ENCODE measurements around the gene GALR3.

GALR3 gene

DNA sequence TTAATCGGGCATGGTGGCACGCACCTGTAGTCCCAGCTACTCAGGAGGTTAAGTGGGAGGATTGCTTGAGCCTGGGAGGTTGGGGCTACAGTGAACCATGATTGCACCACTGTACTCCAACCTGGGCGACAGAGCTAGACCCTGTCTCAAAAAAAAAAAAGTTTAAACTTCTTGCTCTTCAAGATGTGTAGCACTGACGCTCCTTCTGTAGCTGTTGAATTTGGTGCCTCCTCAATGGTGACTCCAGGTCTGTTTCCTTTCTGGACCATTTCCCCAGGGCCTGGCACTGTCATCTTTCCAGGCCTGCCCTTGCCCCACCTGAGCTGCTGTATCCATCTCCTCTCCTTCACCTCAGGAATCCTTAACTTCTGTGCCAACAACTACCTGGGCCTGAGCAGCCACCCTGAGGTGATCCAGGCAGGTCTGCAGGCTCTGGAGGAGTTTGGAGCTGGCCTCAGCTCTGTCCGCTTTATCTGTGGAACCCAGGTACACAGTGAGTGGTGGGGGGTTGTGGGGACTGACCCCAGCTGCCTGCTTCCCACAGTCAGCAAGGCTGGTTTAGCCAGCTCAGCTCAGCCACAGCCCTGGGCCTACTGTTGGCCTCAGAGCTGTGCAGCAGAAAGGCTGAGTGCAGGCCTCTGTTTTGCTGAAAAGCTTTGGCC, 13.4 kb upstream of the GALR3 start:
- Histone ChIP-seq H3K4me1 (ENCODE audit: control insufficient read depth in 2 of 2, insufficient read depth in 2 of 2, low read length in 2 of 2) (peaks cover 6 to 14% of the 10 kb centered on the region in 2 donors), H3K36me3 (ENCODE audit: control insufficient read depth in 2 of 2, insufficient read depth in 2 of 2, low read length in 2 of 2) (no peaks in the 10 kb centered on the region), H3K27ac (ENCODE audit: low read depth in 2 of 2, low read length in 2 of 2) (no peak overlapping the region), H3K9ac (ENCODE audit: low read depth in 1 of 2, low read length in 2 of 2) (no peak overlapping the region), H3K9me3 (ENCODE audit: control insufficient read depth in 2 of 2, low read length in 2 of 2) (no peaks in the 10 kb centered on the region), H3K4me3 (ENCODE audit: low read length in 2 of 2) (no peak overlapping the region), H3K27me3 (ENCODE audit: control insufficient read depth in 2 of 2, insufficient read depth in 2 of 2, low read length in 2 of 2) (no peaks in the 10 kb centered on the region)

DNA sequence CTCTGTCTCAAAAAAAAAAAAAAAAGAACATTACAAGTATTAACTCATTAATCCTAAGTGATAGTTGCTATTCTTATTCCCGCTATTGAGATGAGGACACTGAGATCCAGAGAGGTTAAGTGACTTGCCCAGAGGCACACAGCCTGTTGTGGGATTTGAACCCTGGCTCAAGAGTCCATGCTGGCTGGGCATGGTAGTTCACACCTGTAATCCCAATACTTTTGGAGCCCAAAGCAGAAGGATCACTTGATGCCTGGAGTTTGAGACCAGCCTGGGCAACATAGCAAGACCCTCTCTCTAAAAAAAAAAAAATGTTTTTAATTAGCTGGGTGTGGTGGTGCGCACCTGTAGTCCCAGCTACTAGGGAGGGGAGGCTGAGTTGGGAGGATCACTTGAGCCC, 11.3 kb upstream of the GALR3 start:
- Histone ChIP-seq H3K4me1 (ENCODE audit: control insufficient read depth in 2 of 2, insufficient read depth in 2 of 2, low read length in 2 of 2) (peaks cover 6% of the 10 kb centered on the region in 2 donors), H3K27me3 (ENCODE audit: control insufficient read depth in 2 of 2, insufficient read depth in 2 of 2, low read length in 2 of 2) (no peaks in the 10 kb centered on the region), H3K9ac (ENCODE audit: low read depth in 1 of 2, low read length in 2 of 2) (no peak overlapping the region), H3K9me3 (ENCODE audit: control insufficient read depth in 2 of 2, low read length in 2 of 2) (no peaks in the 10 kb centered on the region), H3K36me3 (ENCODE audit: control insufficient read depth in 2 of 2, insufficient read depth in 2 of 2, low read length in 2 of 2) (no peaks in the 10 kb centered on the region), H3K27ac (ENCODE audit: low read depth in 2 of 2, low read length in 2 of 2) (no peak overlapping the region), H3K4me3 (ENCODE audit: low read length in 2 of 2) (no peak overlapping the region)

DNA sequence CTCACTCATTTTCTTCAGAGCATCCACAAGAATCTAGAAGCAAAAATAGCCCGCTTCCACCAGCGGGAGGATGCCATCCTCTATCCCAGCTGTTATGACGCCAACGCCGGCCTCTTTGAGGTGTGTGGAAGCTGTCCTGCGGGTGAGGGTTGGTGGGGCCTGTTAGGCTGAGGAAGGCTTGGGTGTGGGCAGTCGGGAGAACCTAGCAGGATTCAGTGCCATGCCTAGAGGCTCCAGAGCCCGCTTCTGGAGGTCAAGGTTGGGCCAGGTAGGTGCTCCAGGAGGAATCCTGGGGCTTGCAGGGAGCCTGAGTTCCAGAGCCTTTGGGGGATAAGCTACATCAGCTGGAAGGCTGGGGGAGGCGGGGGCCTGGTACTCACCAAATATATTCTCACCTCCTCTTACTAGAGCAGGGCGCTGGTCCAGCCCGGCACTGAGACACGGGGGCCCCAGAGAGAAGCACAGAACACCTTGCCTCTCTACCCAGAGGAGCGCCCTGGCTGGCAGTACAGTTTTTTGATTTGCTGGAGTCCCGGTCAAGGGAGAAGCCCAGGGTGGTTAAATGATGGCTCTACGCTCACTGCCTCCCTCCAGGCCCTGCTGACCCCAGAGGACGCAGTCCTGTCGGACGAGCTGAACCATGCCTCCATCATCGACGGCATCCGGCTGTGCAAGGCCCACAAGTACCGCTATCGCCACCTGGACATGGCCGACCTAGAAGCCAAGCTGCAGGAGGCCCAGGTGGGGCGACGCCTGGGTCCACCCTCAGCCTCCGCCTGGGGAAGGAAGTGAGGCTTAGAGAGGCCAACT, 10.1 kb upstream of the GALR3 start:
- H3K9me3 ChIP-seq (ENCODE audit: control insufficient read depth in 2 of 2, low read length in 2 of 2): no peaks in the 10 kb centered on the region
- H3K9ac ChIP-seq (ENCODE audit: low read depth in 1 of 2, low read length in 2 of 2): no peak overlapping the region
- H3K4me1 ChIP-seq (ENCODE audit: control insufficient read depth in 2 of 2, insufficient read depth in 2 of 2, low read length in 2 of 2): peaks cover 8% of the 10 kb centered on the region in 2 donors
- no peaks in the 10 kb centered on the region for H3K27me3 ChIP-seq (ENCODE audit: control insufficient read depth in 2 of 2, insufficient read depth in 2 of 2, low read length in 2 of 2)
- H3K27ac ChIP-seq (ENCODE audit: low read depth in 2 of 2, low read length in 2 of 2): no peak overlapping the region
- H3K36me3 ChIP-seq (ENCODE audit: control insufficient read depth in 2 of 2, insufficient read depth in 2 of 2, low read length in 2 of 2): no peaks in the 10 kb centered on the region
- H3K4me3 ChIP-seq (ENCODE audit: low read length in 2 of 2): no peak overlapping the region

DNA sequence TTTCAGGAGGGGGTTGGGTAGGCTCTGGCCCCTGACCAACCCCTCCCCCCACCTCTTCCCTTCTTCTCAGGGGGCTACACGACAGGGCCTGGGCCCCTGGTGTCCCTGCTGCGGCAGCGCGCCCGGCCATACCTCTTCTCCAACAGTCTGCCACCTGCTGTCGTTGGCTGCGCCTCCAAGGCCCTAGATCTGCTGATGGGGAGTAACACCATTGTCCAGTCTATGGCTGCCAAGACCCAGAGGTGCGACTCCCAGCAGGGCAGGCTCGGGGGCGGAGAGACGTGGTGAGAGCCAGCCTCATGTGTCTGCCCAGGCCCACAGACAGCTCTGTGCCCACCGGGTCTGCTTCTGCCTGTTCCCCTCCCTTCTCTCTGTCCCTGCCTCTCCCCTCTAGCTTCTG, 7.6 kb upstream of the GALR3 start:
- Histone ChIP-seq H3K9ac (ENCODE audit: low read depth in 1 of 2, low read length in 2 of 2) (no peak overlapping the region), H3K4me3 (ENCODE audit: low read length in 2 of 2) (no peak overlapping the region), H3K4me1 (ENCODE audit: control insufficient read depth in 2 of 2, insufficient read depth in 2 of 2, low read length in 2 of 2) (peaks cover 14% of the 10 kb centered on the region in 2 donors), H3K36me3 (ENCODE audit: control insufficient read depth in 2 of 2, insufficient read depth in 2 of 2, low read length in 2 of 2) (no peaks in the 10 kb centered on the region), H3K27ac (ENCODE audit: low read depth in 2 of 2, low read length in 2 of 2) (no peak overlapping the region), H3K9me3 (ENCODE audit: control insufficient read depth in 2 of 2, low read length in 2 of 2) (no peaks in the 10 kb centered on the region), H3K27me3 (ENCODE audit: control insufficient read depth in 2 of 2, insufficient read depth in 2 of 2, low read length in 2 of 2) (no peaks in the 10 kb centered on the region)

DNA sequence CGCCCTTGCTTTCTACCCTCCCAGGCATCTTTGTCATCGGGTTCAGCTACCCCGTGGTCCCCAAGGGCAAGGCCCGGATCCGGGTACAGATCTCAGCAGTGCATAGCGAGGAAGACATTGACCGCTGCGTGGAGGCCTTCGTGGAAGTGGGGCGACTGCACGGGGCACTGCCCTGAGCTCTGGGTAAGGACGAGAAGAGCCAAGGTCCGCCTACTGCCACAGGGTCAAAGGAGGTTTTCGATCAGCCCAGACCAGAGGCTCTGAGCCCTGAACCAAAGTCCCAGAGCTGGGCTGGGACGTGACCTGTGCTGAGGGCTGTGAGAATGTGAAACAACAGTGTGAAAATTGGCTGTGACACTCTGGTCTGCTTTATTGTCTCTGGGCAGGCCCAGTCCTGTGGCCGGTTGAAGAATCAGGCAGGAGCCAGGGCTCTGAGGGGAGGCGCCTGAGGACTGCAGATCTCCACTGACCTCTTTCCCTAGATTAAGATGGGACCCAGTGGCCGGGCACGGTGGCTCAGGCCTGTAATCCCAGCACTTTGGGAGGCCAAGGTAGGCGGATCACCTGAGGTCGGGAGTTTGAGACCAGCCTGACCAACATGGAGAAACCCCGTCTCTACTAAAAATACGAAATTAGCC, 6.5 kb upstream of the GALR3 start:
- Histone ChIP-seq H3K4me1 (ENCODE audit: control insufficient read depth in 2 of 2, insufficient read depth in 2 of 2, low read length in 2 of 2) (peaks cover 14% of the 10 kb centered on the region in 2 donors), H3K9ac (ENCODE audit: low read depth in 1 of 2, low read length in 2 of 2) (no peak overlapping the region), H3K4me3 (ENCODE audit: low read length in 2 of 2) (no peak overlapping the region), H3K36me3 (ENCODE audit: control insufficient read depth in 2 of 2, insufficient read depth in 2 of 2, low read length in 2 of 2) (no peaks in the 10 kb centered on the region), H3K27ac (ENCODE audit: low read depth in 2 of 2, low read length in 2 of 2) (no peak overlapping the region), H3K9me3 (ENCODE audit: control insufficient read depth in 2 of 2, low read length in 2 of 2) (no peaks in the 10 kb centered on the region), H3K27me3 (ENCODE audit: control insufficient read depth in 2 of 2, insufficient read depth in 2 of 2, low read length in 2 of 2) (no peaks in the 10 kb centered on the region)

DNA sequence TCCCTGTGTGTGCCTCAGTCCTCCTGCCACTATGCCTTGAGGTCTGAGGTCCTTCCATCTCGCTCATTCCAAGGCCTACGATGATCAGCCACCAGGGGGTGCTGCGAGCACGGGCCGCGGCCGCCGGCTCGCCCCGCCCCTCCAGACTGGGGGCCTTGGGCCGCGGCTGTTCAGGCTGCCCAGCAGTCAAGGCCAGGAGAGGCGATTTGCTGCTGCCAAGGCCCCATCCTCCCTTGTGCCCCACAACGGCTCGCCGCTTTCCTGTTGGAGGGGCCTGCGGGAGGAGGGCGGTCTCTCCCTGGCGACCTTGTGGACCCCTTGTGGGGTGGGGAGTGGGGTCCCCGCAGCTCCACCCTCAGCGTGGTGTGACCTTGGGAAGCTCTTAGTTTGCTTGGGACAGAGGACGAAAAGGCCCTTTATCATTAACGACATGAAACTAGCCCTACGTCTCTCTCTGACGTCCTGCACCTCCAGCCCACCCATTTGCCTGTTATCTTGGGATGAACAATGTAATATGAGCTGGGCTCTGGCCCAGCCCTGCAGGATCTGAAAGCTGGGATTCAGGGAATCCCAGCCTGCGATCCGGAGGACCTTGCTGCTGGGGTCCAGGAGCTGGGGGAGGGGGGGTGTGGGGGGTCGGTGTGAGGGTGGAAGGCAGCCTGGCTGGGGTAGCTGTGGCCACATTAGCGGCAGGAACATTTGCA, 5.3 kb upstream of the GALR3 start:
- no peak overlapping the region for H3K27ac ChIP-seq (ENCODE audit: low read depth in 2 of 2, low read length in 2 of 2)
- peaks cover 0 to 6% of the 10 kb centered on the region in 2 donors for H3K27me3 ChIP-seq (ENCODE audit: control insufficient read depth in 2 of 2, insufficient read depth in 2 of 2, low read length in 2 of 2)
- H3K36me3 ChIP-seq (ENCODE audit: control insufficient read depth in 2 of 2, insufficient read depth in 2 of 2, low read length in 2 of 2): no peaks in the 10 kb centered on the region
- H3K9ac ChIP-seq (ENCODE audit: low read depth in 1 of 2, low read length in 2 of 2): peak overlapping the region; percentile 51 to 63
- H3K9me3 ChIP-seq (ENCODE audit: control insufficient read depth in 2 of 2, low read length in 2 of 2): no peaks in the 10 kb centered on the region
- peaks cover 14% of the 10 kb centered on the region in 2 donors for H3K4me1 ChIP-seq (ENCODE audit: control insufficient read depth in 2 of 2, insufficient read depth in 2 of 2, low read length in 2 of 2)
- H3K4me3 ChIP-seq (ENCODE audit: low read length in 2 of 2): peak overlapping the region; percentile 51 to 62

DNA sequence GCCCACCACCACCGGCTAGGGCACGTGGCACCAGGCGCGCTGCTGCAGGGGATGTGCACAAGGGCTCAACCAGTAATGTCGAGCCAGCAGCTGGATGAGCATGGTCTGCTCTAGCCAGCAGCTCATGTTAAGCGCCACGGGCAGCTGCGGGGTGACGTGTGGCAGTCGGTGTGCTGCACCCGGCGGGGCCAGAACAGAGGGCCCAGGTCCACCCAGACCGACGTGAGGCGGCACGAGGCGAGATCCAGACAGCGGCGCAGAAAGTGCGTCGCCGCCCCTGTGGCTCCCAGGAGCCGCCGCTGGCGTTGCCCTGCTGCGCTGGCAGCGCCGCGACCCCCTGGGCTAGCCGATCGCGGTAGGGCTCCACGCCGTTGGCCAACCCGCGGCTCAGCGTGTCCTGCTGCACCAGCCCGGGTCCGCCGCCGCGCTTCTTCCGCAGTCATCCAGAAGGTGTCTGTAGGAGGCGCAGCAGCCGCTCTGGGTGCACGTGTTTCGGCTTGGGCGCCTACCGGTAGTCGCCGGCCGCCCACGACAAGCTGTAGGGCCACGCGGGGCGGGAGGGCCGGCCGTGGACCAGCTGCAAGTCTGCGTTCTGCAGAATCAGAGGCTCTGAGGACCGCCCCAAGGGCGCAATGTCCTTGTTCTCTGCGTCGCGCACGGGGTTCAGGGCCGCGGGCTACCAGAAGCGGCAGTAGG, 4.6 kb upstream of the GALR3 start:
- H3K9me3 ChIP-seq (ENCODE audit: control insufficient read depth in 2 of 2, low read length in 2 of 2): no peaks in the 10 kb centered on the region
- H3K9ac ChIP-seq (ENCODE audit: low read depth in 1 of 2, low read length in 2 of 2): peak overlapping the region in 1 of 2 donors; percentile 52
- no peaks in the 10 kb centered on the region for H3K36me3 ChIP-seq (ENCODE audit: control insufficient read depth in 2 of 2, insufficient read depth in 2 of 2, low read length in 2 of 2)
- peaks cover 14% of the 10 kb centered on the region in 2 donors for H3K4me1 ChIP-seq (ENCODE audit: control insufficient read depth in 2 of 2, insufficient read depth in 2 of 2, low read length in 2 of 2)
- peak overlapping the region; percentile 51 to 62 for H3K4me3 ChIP-seq (ENCODE audit: low read length in 2 of 2)
- H3K27ac ChIP-seq (ENCODE audit: low read depth in 2 of 2, low read length in 2 of 2): no peak overlapping the region
- H3K27me3 ChIP-seq (ENCODE audit: control insufficient read depth in 2 of 2, insufficient read depth in 2 of 2, low read length in 2 of 2): peaks cover 3 to 6% of the 10 kb centered on the region in 2 donors

DNA sequence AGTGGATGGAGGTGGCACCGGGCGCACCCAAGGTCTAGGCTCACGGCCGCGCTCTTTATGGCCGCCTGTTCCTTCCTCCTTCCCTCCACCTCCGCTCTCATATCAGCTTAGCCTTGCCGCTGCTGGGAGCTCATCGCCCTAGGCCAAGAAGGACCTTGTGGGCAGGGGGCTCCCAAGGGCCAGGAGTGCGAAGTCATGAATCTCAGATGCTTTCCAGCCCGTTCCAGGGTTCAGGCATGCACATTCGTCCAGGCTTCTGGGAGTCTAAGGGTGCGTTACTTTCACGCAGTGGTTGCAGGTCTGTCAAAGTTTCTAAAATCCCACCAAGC, 4.1 kb upstream of the GALR3 start:
- peaks cover 3 to 6% of the 10 kb centered on the region in 2 donors for H3K27me3 ChIP-seq (ENCODE audit: control insufficient read depth in 2 of 2, insufficient read depth in 2 of 2, low read length in 2 of 2)
- H3K9me3 ChIP-seq (ENCODE audit: control insufficient read depth in 2 of 2, low read length in 2 of 2): no peaks in the 10 kb centered on the region
- H3K27ac ChIP-seq (ENCODE audit: low read depth in 2 of 2, low read length in 2 of 2): no peak overlapping the region
- no peaks in the 10 kb centered on the region for H3K36me3 ChIP-seq (ENCODE audit: control insufficient read depth in 2 of 2, insufficient read depth in 2 of 2, low read length in 2 of 2)
- H3K4me1 ChIP-seq (ENCODE audit: control insufficient read depth in 2 of 2, insufficient read depth in 2 of 2, low read length in 2 of 2): peaks cover 14% of the 10 kb centered on the region in 2 donors
- peak overlapping the region; percentile 51 to 62 for H3K4me3 ChIP-seq (ENCODE audit: low read length in 2 of 2)
- no peak overlapping the region for H3K9ac ChIP-seq (ENCODE audit: low read depth in 1 of 2, low read length in 2 of 2)

DNA sequence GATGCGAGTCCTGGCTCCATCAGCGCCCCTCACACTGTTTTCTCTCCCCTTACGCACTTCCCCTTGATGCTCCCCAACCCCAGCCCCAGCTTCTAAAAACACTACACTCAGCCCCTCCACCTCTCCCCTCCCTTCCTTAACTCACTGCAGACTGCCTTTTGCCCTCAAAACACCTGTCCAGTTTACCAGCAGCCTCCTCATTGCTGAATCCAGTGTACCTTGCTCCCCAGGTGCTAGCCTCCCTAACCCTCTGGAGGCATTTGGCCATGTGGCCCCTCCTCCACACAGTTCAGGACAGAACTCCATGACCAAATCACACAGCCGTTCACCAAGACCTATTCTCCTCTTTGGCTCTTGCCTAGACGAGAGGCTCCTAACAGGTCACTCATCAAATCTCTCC, 2.8 kb upstream of the GALR3 start:
- H3K4me3 ChIP-seq (ENCODE audit: low read length in 2 of 2): no peak overlapping the region
- H3K27ac ChIP-seq (ENCODE audit: low read depth in 2 of 2, low read length in 2 of 2): no peak overlapping the region
- H3K36me3 ChIP-seq (ENCODE audit: control insufficient read depth in 2 of 2, insufficient read depth in 2 of 2, low read length in 2 of 2): no peaks in the 10 kb centered on the region
- H3K27me3 ChIP-seq (ENCODE audit: control insufficient read depth in 2 of 2, insufficient read depth in 2 of 2, low read length in 2 of 2): peaks cover 4 to 6% of the 10 kb centered on the region in 2 donors
- H3K4me1 ChIP-seq (ENCODE audit: control insufficient read depth in 2 of 2, insufficient read depth in 2 of 2, low read length in 2 of 2): peaks cover 15 to 17% of the 10 kb centered on the region in 2 donors
- H3K9me3 ChIP-seq (ENCODE audit: control insufficient read depth in 2 of 2, low read length in 2 of 2): no peaks in the 10 kb centered on the region
- H3K9ac ChIP-seq (ENCODE audit: low read depth in 1 of 2, low read length in 2 of 2): no peak overlapping the region

Data from mucosa of rectum (tissue), 2 donors.